HepG2 (cell line): ENCODE results near the gene TARS3. TPM values are rescaled to one million over a fixed set of nuclear protein-coding genes. Genes with fewer than 3 reads are reported as not detected.
A peak's percentile ranks its signal among the peaks of the same experiment; 100 is the strongest.

ENCODE experiments used
- ATAC-seq: fragments of 200-7000 bp; cut with Tn5 transposase; 3 replicates; pipeline ENCODE4 v1.9.1; 2020; ENCODE audit warnings: mild to moderate bottlenecking, moderate library complexity
- BruUV-seq: library from RNA; stranded (reverse); fragments of 400-500 nt; replicated peaks from 2 replicates; lab custom pipeline; 2021; lab: Mats Ljungman, UMichigan
- CTCF ChIA-PET: fragments of 300-600 bp; formaldehyde crosslinking; extraction: SDS; loops from one replicate; lab custom pipeline; 2021; ENCODE audit warnings: low total read pairs, inconsistent platforms, low intra/inter-chr PET ratio; lab: Yijun Ruan, JAX
- POLR2A ChIA-PET: fragments of 350-600 bp; sonication (Branson Sonifier 250); formaldehyde crosslinking; loops from one replicate; lab custom pipeline; 2020; ENCODE audit warnings: antibody characterized with exemption, inconsistent platforms; lab: Yijun Ruan, JAX
- DNase-seq: peaks from one replicate; pipeline ENCODE4 v3.0.0-alpha.2; 2015; ENCODE audit warnings: low spot score
- FAIRE-seq: peaks from 3 replicates; lab custom pipeline; 2011; peaks lifted over from hg19 to GRCh38; lab: Jason Lieb, UNC
- H2AFZ ChIP-seq: one replicate; pipeline ENCODE4 v1.6.1; 2011; ENCODE audit warnings: low read length, inconsistent platforms
- H3K27ac ChIP-seq: fragments of 300-600 bp; 3 replicates; pipeline ENCODE4 v1.8.0; 2011; ENCODE audit warnings: mixed run types, mild to moderate bottlenecking, mixed read lengths, low read length, inconsistent platforms; ENCODE audit not compliant: insufficient read depth; ENCODE audit errors: extremely low read length
- H3K27me3 ChIP-seq, 2 experiments: fragments of 200-600 bp in 1 of 2; 2 replicates in 1 of 2; 3 replicates in 1 of 2; pipeline versions ENCODE4 v1.6.0 to v1.8.0; 2011; ENCODE audit warnings: low read length in 2 of 2, mild to moderate bottlenecking in 2 of 2, moderate library complexity in 2 of 2, inconsistent platforms in 1 of 2; ENCODE audit not compliant: insufficient read depth in 2 of 2, control insufficient read depth in 1 of 2
- H3K36me3 ChIP-seq, 2 experiments: fragments of 200-600 bp in 1 of 2; replicated peaks in 1 of 2; 2 replicates in 1 of 2; 3 replicates in 1 of 2; pipeline versions ENCODE4 v1.5.1 to v1.8.0; 2011; ENCODE audit warnings: low read length in 2 of 2, inconsistent platforms in 1 of 2; ENCODE audit not compliant: insufficient read depth in 2 of 2, control insufficient read depth in 1 of 2
- H3K4me1 ChIP-seq: 2 replicates; pipeline ENCODE4 v1.5.1; 2012; ENCODE audit warnings: low read length, inconsistent platforms; ENCODE audit not compliant: insufficient read depth
- H3K4me2 ChIP-seq: 2 replicates; pipeline ENCODE4 v1.6.0; 2011; ENCODE audit warnings: low read depth, low read length, inconsistent platforms
- H3K4me3 ChIP-seq, 3 experiments: fragments of 200-600 bp in 1 of 3; sonication (generic), shearing (Covaris generic) in 1 of 3; replicated peaks in 1 of 3; 2 replicates each; pipeline ENCODE4 v1.5.1; 2011 to 2016; ENCODE audit warnings: low read length in 3 of 3, inconsistent platforms in 2 of 3, low read depth in 2 of 3, mild to moderate bottlenecking in 2 of 3, control low read depth in 1 of 3, mixed read lengths in 1 of 3; ENCODE audit not compliant: insufficient read depth in 1 of 3
- H3K79me2 ChIP-seq: one replicate; pipeline ENCODE4 v1.6.1; 2011; ENCODE audit warnings: low read length, inconsistent platforms; ENCODE audit not compliant: insufficient read depth
- H3K9ac ChIP-seq: 2 replicates; pipeline ENCODE4 v1.6.0; 2011; ENCODE audit warnings: mild to moderate bottlenecking, low read depth, low read length, inconsistent platforms; ENCODE audit not compliant: insufficient read depth
- H3K9me3 ChIP-seq: 2 replicates; pipeline ENCODE4 v1.5.1; 2012; ENCODE audit warnings: mild to moderate bottlenecking, low read length
- H4K20me1 ChIP-seq: 2 replicates; pipeline ENCODE4 v1.6.0; 2011; ENCODE audit warnings: inconsistent platforms, mild to moderate bottlenecking, low read length, moderate library complexity; ENCODE audit not compliant: insufficient read depth
- BRCA1 ChIP-seq: sonication (generic); formaldehyde crosslinking; IDR thresholded peaks from 2 replicates; pipeline ENCODE4 v1.4.0; 2020; ENCODE audit warnings: missing genetic modification reagents
- MXD4 ChIP-seq: IDR thresholded peaks from 2 replicates; pipeline ENCODE4 v1.6.1; 2016; ENCODE audit warnings: mild to moderate bottlenecking, missing biosample characterization, missing genetic modification reagents
- SALL1 ChIP-seq: sonication (generic); formaldehyde crosslinking; IDR thresholded peaks from 2 replicates; pipeline ENCODE4 v1.8.0; 2022; ENCODE audit warnings: mild to moderate bottlenecking, missing genetic modification reagents
- TEAD3 ChIP-seq: optimal IDR thresholded peaks from 2 replicates; pipeline ENCODE3; 2016; ENCODE audit warnings: borderline replicate concordance
- ZFP82 ChIP-seq: sonication (generic); formaldehyde crosslinking; IDR thresholded peaks from 2 replicates; pipeline ENCODE4 v1.5.1; 2020; ENCODE audit warnings: mild to moderate bottlenecking, missing genetic modification reagents, borderline replicate concordance
- ZNF235 ChIP-seq: sonication (generic); formaldehyde crosslinking; IDR thresholded peaks from 2 replicates; pipeline ENCODE4 v1.8.1; 2023; ENCODE audit warnings: mild to moderate bottlenecking, missing genetic modification reagents, borderline replicate concordance
- ZNF318 ChIP-seq: sonication (generic); formaldehyde crosslinking; IDR thresholded peaks from 2 replicates; pipeline ENCODE4 v1.4.0; 2020; ENCODE audit warnings: mild to moderate bottlenecking, missing genetic modification reagents
- ZNF629 ChIP-seq: sonication (generic); formaldehyde crosslinking; conservative IDR thresholded peaks from 2 replicates; pipeline ENCODE4 v1.5.0; 2020; ENCODE audit warnings: missing genetic modification reagents
- WGBS: methylation state at CpG from one replicate; pipeline ENCODE4 v1.1.6; 2017; ENCODE audit warnings: low lambda C conversion rate; 5-methylcytosine and 5-hydroxymethylcytosine counted together
- in situ Hi-C: cut with HindIII; loops from 2 replicates; pipeline ENCODE4 v1.10.0; 2017; ENCODE audit warnings: low pct_unique_long_range_greater_than_20kb; ENCODE audit not compliant: extremely low pct_ligation_motif_present
- intact Hi-C: fragments of 100-400 bp; cut with micrococcal nuclease; formaldehyde crosslinking; loops from one replicate; pipeline ENCODE4 v1.10.0; 2022; ENCODE audit not compliant: unreplicated experiment
- polyA plus RNA-seq, 8 experiments: library from polyadenylated mRNA; depleted of rRNA in 3 of 8; stranded (reverse) in 7 of 8; unstranded in 1 of 8; fragments of >200 nt; fragmentation: Illumina TruSeq in 4 of 8; extraction: Trizol in 4 of 8; gene quantifications; 2 replicates each; pipeline versions ENCODE4 v1.2.1 to v1.2.3, GENCODE V29; 2011 to 2016; ENCODE audit warnings: low read depth in 4 of 8, missing spikeins in 1 of 8, mixed read lengths in 1 of 8; ENCODE audit not compliant: insufficient read depth in 1 of 8
- total RNA-seq, 5 experiments: library from RNA; depleted of rRNA; stranded (reverse); fragments of >200 nt; fragmentation: Illumina TruSeq; extraction: Trizol; gene quantifications; 2 replicates each; pipeline ENCODE4 v1.2.3, GENCODE V29; 2016; ENCODE audit warnings: low read depth in 1 of 5

The TARS3 gene
- total and polyA plus RNA-seq, 2 of the 13 experiments (the other 11 are each of a cell fraction or from before 2014, with no cell fraction given), result 4.1 to 11.7 TPM

GRCh38 chr15:101618851-101619614, 105.2 kb downstream of the TARS3 start (continued):
- TF ChIP-seq BRCA1 (no peak), MXD4 (CRISPR knock-in tag) (no peak)

- Histone ChIP-seq H3K9me3 (no peaks in the 10 kb centered on the region), H3K27me3 (no peaks in the 10 kb centered on the region), H3K4me1 (peaks cover 86% of the 10 kb centered on the region), H3K9ac (no peak overlapping the region), H3K27ac (no peak overlapping the region), H3K4me3 (no peak overlapping the region), H3K79me2 (peaks cover 31% of the 10 kb centered on the region), H3K36me3 (no peaks in the 10 kb centered on the region; a peak in 1 of 5 replicates), H4K20me1 (no peaks in the 10 kb centered on the region), H2AFZ (no peak overlapping the region), H3K4me2 (no peak overlapping the region)
- TF ChIP-seq TEAD3 (CRISPR knock-in tag) (no peak), ZNF318 (CRISPR knock-in tag) (no peak), ZNF629 (CRISPR knock-in tag) (peak; percentile 74), ZNF235 (CRISPR knock-in tag) (no peak), ZFP82 (CRISPR knock-in tag) (no peak), SALL1 (CRISPR knock-in tag) (no peak)
- in situ Hi-C loops (no loop called here), intact Hi-C loops (no loop called here)
- WGBS, result 94% methylated on average over 10 of the region's 10 CpGs
- DNase-seq (no peak), FAIRE-seq (no peak), ATAC-seq (no peak)
- ChIA-PET POLR2A (no interaction called here), CTCF (no interaction called here)
- no TSS peak for BruUV-seq
These were observed 106.2 kb downstream of the TARS3 start for GRCh38 chr15:101618076-101618475.
